ENCODE results near the gene DTNB. TPM values are rescaled to one million over a fixed set of nuclear protein-coding genes. Genes with fewer than 3 reads are reported as not detected.

The DTNB gene
- total RNA-seq, 1 experiment from 2014 or later = 2.6 TPM

DNA sequence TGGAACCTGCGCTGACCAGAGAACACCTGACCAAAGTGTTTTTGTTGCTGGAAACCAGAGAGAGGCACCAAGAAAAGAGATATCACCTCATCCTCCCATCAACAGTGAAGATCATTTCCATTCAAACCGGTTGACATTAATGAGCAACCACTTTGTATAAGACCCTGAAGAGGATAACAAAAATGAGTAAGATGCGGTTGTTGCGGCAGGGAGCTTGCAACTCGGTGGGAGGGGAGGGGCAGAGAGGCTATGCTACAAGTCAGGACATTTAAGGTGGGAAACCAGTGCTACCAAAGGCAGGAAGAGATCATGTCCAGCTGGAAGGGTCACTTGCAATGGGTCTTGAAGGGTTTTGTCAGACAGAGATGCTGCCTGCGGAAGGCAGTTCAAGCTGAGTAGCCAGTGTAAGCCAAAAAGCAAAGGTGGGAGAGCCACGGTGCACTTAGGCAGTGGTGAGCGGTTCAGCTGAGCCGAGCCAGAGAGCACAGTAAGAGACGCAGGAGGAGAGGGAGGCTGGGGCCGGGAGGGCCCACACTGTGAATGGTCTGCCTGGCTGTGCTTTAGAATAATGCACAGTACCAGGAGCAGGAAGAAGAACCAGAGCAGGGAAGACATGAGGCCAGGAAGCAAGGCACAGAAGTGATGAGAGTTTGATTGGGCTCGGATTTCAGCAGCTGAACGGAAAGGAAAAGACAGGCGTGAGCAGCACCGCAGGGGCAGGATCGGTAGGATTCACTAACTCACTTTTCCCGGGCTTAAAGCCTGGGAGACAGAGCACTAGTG lies 24.4 kb upstream of the DTNB start:
- no peak for DNase-seq (ENCODE audit: low read depth in 1 of 2, low spot score in 2 of 2)
- Histone ChIP-seq H3K4me3 (no peak overlapping the region), H3K4me1 (replicated peaks) (no peaks in the 10 kb centered on the region), H3K27ac (no peak overlapping the region), H3K9me3 (replicated peaks) (no peaks in the 10 kb centered on the region), H3K36me3 (no peaks in the 10 kb centered on the region), H3K27me3 (replicated peaks) (no peaks in the 10 kb centered on the region; the same call in 1 of the 2 replicates)

DNA sequence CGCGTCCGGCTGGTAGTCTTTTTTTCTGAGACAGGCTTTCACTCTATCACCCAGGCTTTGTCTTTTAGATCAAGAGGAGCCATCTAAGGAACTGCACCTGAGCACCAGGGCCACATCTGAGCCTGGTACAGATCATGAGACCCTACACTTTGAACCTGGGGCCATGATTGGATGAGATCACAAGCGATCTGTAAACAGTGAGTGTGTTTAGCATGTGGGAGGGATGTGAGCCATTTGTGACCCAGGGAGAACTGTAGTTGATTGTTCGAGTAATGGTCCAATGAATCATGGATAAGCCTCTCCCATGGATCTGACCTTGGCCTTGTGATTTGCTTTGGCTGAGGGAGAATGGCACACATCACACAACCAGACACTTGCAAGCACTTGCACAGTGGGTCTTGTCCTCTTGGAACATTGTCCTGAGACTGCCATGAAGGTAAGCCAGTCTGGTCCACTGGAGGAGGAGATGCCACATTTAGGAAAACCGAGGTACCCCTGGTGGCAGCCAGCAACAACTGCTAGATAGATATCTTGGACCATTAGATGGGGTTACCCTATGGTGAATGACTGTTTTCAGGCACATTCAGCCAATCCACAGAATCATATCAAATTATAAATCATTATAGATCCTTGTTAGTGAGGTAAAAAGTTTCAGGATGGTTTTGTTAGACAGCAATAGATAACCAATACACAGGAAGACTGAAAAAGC lies 19.5 kb upstream of the DTNB start:
- no peak for DNase-seq (ENCODE audit: low read depth in 1 of 2, low spot score in 2 of 2)
- Histone ChIP-seq H3K36me3 (no peaks in the 10 kb centered on the region), H3K4me3 (no peak overlapping the region)

DNA sequence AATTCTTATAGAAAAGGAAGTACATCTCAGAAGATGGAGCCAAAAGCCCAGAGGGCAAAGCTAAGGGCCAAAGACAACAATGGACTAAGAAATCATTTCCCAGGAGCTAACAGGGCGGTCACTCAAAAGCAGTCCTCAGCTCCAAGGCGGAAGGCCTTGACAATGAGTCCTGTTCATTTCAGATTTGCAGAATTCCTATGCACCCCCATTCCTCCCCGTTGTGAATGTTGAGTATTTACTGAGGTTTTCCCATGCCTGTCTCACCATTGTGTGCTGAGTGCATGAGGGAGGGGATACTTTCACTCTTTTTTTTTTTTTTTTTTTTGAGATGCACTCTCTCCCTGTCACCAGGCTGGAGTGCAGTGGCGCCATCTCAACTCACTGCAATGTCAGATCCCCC lies 18.8 kb upstream of the DTNB start:
- Histone ChIP-seq H3K4me3 (no peak overlapping the region), H3K9me3 (replicated peaks) (no peaks in the 10 kb centered on the region), H3K27me3 (replicated peaks) (no peaks in the 10 kb centered on the region; the same call in 1 of the 2 replicates), H3K36me3 (no peaks in the 10 kb centered on the region), H3K27ac (no peak overlapping the region), H3K4me1 (replicated peaks) (peaks cover 5% of the 10 kb centered on the region)
- no peak for DNase-seq (ENCODE audit: low read depth in 1 of 2, low spot score in 2 of 2)

More for the DNA sequence above, 19.5 kb upstream of the DTNB start:
- H3K9me3 ChIP-seq (replicated peaks) = no peaks in the 10 kb centered on the region
- peaks cover 5% of the 10 kb centered on the region for H3K4me1 ChIP-seq (replicated peaks)
- no peak overlapping the region for H3K27ac ChIP-seq
- no peaks in the 10 kb centered on the region; the same call in 1 of the 2 replicates for H3K27me3 ChIP-seq (replicated peaks)

DNA sequence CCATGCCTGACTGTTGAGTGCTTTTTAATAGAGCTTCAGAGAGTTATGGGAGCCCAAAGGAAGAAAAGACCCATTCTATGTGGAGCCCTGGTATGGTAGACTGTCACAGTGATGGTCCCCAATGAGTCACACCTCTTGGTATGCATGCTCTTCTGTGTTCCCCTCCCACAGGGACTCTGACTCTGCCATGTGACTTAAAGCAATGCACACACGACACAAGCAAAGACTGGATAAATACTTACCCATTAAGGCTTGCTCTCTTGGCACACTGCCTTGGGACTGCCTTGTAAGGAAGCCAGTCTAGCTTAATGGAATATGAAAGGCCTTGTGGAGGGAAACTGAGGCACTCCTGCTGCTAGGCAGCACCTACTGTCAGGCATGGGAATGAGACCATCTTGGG lies 16.7 kb upstream of the DTNB start:
- H3K4me1 ChIP-seq (replicated peaks) = peaks cover 5% of the 10 kb centered on the region
- H3K9me3 ChIP-seq (replicated peaks) = no peaks in the 10 kb centered on the region
- no peak overlapping the region for H3K27ac ChIP-seq
- peak; percentile 25 to 54 for DNase-seq (ENCODE audit: low read depth in 1 of 2, low spot score in 2 of 2)
- H3K36me3 ChIP-seq = no peaks in the 10 kb centered on the region
- H3K4me3 ChIP-seq = no peak overlapping the region
- H3K27me3 ChIP-seq (replicated peaks) = no peaks in the 10 kb centered on the region

DNA sequence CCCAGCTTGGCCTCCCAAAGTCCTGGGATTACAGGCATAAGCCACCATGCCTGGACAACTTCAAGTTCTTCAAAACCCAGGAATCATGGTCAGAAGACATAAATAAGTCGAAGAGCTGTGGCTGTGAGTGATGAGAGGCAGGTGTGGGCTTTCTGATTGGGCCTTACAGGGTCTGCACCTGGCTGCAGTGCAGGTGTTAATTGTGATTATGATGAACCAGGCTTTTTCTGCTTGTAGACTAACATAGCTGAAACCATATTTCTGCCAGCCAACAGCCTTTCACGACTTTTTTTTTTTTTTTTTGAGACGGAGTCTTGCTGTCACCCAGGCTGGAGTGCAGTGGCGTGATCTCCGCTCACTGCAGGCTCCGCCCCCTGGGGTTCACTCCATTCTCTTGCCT lies 14.9 kb upstream of the DTNB start:
- H3K27ac ChIP-seq = no peak overlapping the region
- DNase-seq (ENCODE audit: low read depth in 1 of 2, low spot score in 2 of 2) = no peak
- H3K9me3 ChIP-seq (replicated peaks) = no peaks in the 10 kb centered on the region
- no peaks in the 10 kb centered on the region for H3K27me3 ChIP-seq (replicated peaks)
- H3K4me1 ChIP-seq (replicated peaks) = peaks cover 5% of the 10 kb centered on the region
- H3K4me3 ChIP-seq = no peak overlapping the region
- H3K36me3 ChIP-seq = no peaks in the 10 kb centered on the region

DNA sequence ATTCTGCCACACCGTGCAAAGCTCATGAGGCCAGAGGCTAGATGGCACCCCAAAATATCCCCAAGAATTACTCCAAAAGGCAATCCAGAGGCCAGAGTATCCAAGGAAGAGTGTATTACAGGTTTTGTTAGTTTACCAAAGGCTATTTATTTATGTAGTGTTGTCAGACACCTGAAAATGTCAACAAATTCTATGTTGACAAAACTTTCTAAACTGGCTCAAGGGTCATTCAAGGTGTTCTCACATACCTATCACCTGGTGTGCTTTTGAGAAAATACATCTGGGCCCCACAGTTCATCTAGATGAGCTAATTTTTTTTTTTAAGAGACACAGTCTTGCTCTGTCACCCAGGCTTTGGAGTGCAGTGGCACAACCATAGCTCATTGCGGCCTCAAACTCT lies 12.4 kb upstream of the DTNB start:
- no peaks in the 10 kb centered on the region for H3K36me3 ChIP-seq
- H3K4me3 ChIP-seq = no peak overlapping the region
- H3K27me3 ChIP-seq (replicated peaks) = no peaks in the 10 kb centered on the region
- H3K27ac ChIP-seq = no peak overlapping the region
- peaks cover 5% of the 10 kb centered on the region for H3K4me1 ChIP-seq (replicated peaks)
- DNase-seq (ENCODE audit: low read depth in 1 of 2, low spot score in 2 of 2) = no peak
- no peaks in the 10 kb centered on the region for H3K9me3 ChIP-seq (replicated peaks)

DNA sequence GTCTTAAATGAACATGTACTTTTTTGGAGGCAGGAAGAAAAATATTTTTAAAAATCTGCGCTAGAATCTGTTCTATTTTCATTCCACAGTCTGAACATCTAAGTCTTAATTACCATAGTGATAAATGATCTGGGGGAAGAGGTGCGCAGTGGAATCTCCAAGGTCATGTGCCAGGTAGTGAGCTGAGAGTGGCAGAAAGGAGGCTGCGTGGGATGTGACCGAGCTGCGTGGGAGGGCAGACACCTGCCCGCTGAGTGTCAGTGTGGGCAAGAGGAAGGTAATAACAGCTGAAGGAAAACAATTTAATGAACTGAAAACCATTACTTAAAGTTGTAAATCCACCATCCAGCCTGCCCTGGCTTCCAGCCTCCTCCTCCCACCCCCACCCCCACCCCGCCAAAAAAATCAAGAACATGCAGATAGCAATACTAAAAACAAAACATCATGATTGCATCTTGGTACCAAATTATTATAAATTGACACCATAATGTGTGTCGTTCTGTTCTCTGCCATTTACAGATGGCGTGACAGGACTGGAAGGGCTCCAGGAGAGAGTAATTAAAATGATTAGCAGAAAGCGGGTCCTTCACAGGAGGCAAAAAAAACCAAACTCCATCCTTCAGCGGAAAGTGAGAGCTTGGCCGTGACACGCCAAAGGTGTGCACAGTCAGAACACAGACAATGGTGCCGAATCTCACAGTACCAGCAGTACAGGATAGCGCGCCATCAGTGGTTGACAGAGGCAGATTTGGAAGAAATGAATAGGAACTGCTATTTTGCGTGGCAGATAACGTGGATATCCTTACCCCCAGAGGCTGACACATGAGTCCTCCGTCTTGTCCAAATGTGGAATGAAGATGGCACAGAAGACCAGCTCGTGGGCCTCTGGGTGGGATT lies 11.4 kb upstream of the DTNB start:
- H3K27me3 ChIP-seq (replicated peaks) = no peaks in the 10 kb centered on the region
- no peak overlapping the region for H3K4me3 ChIP-seq
- no peaks in the 10 kb centered on the region for H3K9me3 ChIP-seq (replicated peaks)
- no peak overlapping the region for H3K27ac ChIP-seq
- peaks cover under 1% of the 10 kb centered on the region for H3K4me1 ChIP-seq (replicated peaks)
- DNase-seq (ENCODE audit: low read depth in 1 of 2, low spot score in 2 of 2) = no peak
- H3K36me3 ChIP-seq = no peaks in the 10 kb centered on the region

DNA sequence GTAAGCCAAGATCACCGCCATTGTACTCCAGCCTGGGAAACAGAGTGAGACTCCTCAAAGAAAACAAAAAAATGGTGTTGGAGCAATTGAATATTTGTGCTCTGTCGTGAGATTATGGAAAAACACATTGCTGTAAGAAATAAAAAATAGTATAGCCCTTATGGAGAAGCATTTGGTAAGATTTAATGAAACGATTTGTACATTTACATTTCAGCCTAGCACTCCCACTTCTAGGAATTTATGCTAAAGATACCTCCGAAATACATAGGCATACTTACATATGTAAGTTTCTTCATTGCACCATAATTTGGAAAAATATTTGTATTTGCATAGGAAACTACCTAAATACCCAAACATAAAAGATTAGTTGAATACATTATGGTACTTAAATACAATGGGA lies 8.7 kb upstream of the DTNB start:
- Histone ChIP-seq H3K4me1 (replicated peaks) (no peaks in the 10 kb centered on the region), H3K36me3 (no peaks in the 10 kb centered on the region), H3K27ac (no peak overlapping the region), H3K9me3 (replicated peaks) (no peaks in the 10 kb centered on the region), H3K4me3 (no peak overlapping the region), H3K27me3 (replicated peaks) (no peaks in the 10 kb centered on the region)
- DNase-seq (ENCODE audit: low read depth in 1 of 2, low spot score in 2 of 2) = no peak

DNA sequence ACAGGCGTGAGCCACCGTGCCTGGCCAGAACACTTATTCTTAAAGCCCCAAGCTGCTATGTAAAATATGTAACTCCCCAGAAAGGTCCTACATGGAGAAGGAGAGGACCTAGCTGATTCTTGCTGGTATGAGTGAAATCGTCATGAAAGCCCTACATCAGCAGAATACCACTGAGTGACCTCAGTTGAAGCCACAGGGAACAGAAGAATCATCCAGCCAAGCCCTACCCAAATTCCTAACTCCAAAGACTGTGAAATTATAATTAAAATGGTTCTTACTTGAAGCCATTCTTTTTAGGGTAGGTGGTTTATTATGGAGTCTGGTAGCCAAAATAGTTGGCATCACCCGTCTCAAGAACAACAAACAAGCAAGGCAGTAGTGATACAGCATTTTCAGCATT lies 4.5 kb upstream of the DTNB start:
- no peak for DNase-seq (ENCODE audit: low read depth in 1 of 2, low spot score in 2 of 2)
- Histone ChIP-seq H3K9me3 (replicated peaks) (peaks cover 7% of the 10 kb centered on the region), H3K4me3 (no peak overlapping the region), H3K27ac (no peak overlapping the region), H3K4me1 (replicated peaks) (peaks cover 8% of the 10 kb centered on the region), H3K36me3 (peaks cover 2% of the 10 kb centered on the region; the same call in 1 of the 2 replicates), H3K27me3 (replicated peaks) (peaks cover 4% of the 10 kb centered on the region)

DNA sequence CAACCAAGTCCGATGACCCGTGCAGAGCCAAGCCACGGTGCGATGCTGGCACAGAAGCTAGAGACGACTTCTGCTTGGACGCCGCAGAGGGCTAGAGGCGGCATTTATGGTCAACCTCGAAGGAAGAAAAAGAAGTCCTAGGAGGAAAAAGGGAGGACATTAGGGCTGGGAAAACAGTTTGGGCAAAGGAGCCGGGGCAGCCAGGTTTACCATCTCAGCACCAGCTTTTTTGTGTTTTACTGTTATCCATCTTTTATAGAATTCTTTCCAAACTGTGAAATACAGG lies 643 bp upstream of the DTNB start:
- Histone ChIP-seq H3K4me1 (replicated peaks) (peaks cover 15% of the 10 kb centered on the region), H3K36me3 (peaks cover 2% of the 10 kb centered on the region; the same call in 1 of the 2 replicates), H3K27me3 (replicated peaks) (peaks cover 25% of the 10 kb centered on the region), H3K27ac (no peak overlapping the region), H3K9me3 (replicated peaks) (peaks cover 8% of the 10 kb centered on the region), H3K4me3 (peak overlapping the region; percentile 87)
- no peak for DNase-seq (ENCODE audit: low read depth in 1 of 2, low spot score in 2 of 2)

DNA sequence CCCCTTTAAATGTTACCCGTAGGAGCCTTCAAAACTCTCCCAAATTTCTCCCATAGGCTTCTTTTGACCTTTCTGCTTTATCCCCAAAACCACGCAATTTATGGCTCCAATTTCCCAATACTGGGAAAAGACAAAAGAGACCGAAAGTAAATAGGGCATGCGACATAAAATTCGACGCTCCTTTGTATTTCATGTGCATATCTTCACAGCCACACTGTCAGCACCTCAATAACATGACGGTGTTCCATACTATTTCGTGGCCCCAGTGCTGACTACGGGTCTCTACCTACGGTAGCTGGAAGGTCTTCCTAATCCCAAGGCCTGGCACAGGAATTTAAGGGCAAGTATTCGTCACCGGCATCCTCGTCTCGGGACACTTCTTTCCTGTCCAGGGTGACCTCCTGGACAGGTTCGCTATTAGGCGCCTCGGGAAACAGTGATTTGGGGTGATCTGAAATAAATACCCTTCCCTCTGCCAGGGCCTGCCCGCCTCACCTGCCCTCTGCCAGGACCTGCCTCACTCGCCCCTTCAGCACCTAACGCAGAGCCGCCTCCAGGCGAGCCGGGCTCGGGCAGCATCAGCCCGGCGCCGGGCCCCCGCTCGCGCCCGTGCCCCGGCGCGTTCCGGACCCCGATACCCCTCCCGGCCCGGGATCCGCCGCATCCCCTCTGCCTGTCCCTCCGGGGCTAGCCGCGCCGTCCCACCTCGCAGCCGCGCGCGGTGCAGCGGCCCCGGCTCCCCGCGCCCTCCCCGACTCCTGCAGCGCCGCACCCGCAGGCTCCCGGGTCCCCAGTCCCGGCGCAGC lies 680 bp downstream of the DTNB start:
- Histone ChIP-seq H3K9me3 (replicated peaks) (peaks cover 8% of the 10 kb centered on the region), H3K36me3 (peaks cover 2% of the 10 kb centered on the region; the same call in 1 of the 2 replicates)

DNA sequence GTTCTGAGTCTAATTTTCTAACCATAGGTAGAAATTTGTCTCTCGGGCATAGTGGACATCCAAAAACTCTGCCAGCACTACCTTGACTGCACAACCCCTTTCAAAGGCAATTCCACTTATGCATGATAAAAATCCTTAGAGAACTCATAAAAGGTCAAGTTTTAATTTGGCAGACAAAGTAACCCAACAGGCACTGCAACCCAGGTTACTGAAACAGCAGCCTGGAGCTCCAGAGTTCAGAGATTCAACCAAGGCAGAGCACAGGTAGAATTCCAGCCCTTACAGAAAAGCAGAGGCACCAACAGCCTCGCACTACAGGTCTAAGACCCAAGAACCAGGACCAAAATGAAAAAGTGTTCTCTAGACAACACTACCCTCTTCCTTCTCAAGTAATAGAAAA lies 1.8 kb downstream of the DTNB start:
- H3K4me1 ChIP-seq (replicated peaks) = peaks cover 15% of the 10 kb centered on the region
- peaks cover 2% of the 10 kb centered on the region; the same call in 1 of the 2 replicates for H3K36me3 ChIP-seq
- H3K4me3 ChIP-seq = no peak overlapping the region
- H3K27ac ChIP-seq = no peak overlapping the region
- peaks cover 8% of the 10 kb centered on the region for H3K9me3 ChIP-seq (replicated peaks)
- DNase-seq (ENCODE audit: low read depth in 1 of 2, low spot score in 2 of 2) = no peak
- H3K27me3 ChIP-seq (replicated peaks) = peaks cover 25% of the 10 kb centered on the region

More for the DNA sequence above, 680 bp downstream of the DTNB start:
- Histone ChIP-seq H3K27me3 (replicated peaks) (peaks cover 25% of the 10 kb centered on the region), H3K4me1 (replicated peaks) (peaks cover 15% of the 10 kb centered on the region), H3K27ac (no peak overlapping the region), H3K4me3 (peak overlapping the region; percentile 87)
- DNase-seq (ENCODE audit: low read depth in 1 of 2, low spot score in 2 of 2) = peak; percentile 16 to 47

DNA sequence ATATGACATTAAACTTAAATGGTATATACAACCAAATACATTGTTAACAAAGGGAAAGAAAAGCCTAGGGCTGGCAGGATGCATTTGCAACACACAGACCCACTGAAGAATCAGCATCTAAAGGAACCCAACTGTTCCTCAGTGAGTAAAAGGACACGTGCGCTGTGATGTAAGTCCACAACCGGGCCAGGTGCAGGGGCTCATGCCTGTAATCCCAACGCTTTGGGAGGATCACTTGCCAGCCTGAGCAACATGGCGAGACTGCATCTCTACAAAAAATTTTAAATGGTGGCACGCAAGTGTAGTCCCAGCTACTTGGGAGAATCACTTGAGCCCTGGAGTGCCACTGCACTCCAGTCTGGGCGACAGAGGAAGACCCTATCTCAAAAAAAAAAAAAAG lies 3.9 kb downstream of the DTNB start:
- H3K4me3 ChIP-seq = no peak overlapping the region
- H3K36me3 ChIP-seq = peaks cover 2% of the 10 kb centered on the region; the same call in 1 of the 2 replicates
- H3K4me1 ChIP-seq (replicated peaks) = peaks cover 15% of the 10 kb centered on the region
- no peak for DNase-seq (ENCODE audit: low read depth in 1 of 2, low spot score in 2 of 2)
- peaks cover 25% of the 10 kb centered on the region for H3K27me3 ChIP-seq (replicated peaks)
- H3K27ac ChIP-seq = no peak overlapping the region
- H3K9me3 ChIP-seq (replicated peaks) = peaks cover 8% of the 10 kb centered on the region
